HepG2 (cell line): ENCODE measurements around the gene C1orf21.

Experiments used
- HMG20B ChIP-seq: conservative IDR thresholded peaks from 2 replicates; pipeline ENCODE4 v1.6.1; 2016; ENCODE audit warnings: missing genetic modification reagents, missing compliant biosample characterization
- HOXA5 ChIP-seq: sonication (generic); formaldehyde crosslinking; IDR thresholded peaks from 2 replicates; pipeline ENCODE4 v1.4.0; 2020; ENCODE audit warnings: missing genetic modification reagents
- STAT5B ChIP-seq: sonication (generic); formaldehyde crosslinking; IDR thresholded peaks from 2 replicates; pipeline ENCODE4 v1.4.0; 2020; ENCODE audit warnings: missing genetic modification reagents
- ZNF274 ChIP-seq: sonication (generic); formaldehyde crosslinking; IDR thresholded peaks from 2 replicates; pipeline ENCODE4 v1.5.1; 2020; ENCODE audit warnings: mild to moderate bottlenecking, missing genetic modification reagents
- TF ChIP-seq, protein P1 (sequence below): sonication (generic); formaldehyde crosslinking; IDR thresholded peaks from 2 replicates; pipeline ENCODE4 v1.5.0; 2020; ENCODE audit warnings: mild to moderate bottlenecking, missing genetic modification reagents, moderate library complexity

DNA sequence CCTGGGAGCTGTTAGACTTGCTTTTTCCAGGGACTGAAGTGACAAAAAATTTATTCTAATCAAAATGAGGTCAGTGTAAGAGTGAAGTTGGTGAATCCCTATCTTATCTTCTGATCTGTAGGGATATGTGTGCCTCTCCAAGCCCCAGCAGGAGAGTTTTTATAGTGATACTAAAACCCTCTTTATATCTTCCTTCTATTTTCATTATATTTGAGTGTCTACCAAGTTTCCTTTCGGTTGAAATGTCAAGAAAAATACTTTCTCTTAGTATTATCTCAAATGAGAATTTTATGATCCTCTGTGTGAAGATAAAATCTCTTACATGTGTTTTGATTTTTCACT, 18.9 kb downstream of the C1orf21 start:
- TF ChIP-seq, protein P1, sequence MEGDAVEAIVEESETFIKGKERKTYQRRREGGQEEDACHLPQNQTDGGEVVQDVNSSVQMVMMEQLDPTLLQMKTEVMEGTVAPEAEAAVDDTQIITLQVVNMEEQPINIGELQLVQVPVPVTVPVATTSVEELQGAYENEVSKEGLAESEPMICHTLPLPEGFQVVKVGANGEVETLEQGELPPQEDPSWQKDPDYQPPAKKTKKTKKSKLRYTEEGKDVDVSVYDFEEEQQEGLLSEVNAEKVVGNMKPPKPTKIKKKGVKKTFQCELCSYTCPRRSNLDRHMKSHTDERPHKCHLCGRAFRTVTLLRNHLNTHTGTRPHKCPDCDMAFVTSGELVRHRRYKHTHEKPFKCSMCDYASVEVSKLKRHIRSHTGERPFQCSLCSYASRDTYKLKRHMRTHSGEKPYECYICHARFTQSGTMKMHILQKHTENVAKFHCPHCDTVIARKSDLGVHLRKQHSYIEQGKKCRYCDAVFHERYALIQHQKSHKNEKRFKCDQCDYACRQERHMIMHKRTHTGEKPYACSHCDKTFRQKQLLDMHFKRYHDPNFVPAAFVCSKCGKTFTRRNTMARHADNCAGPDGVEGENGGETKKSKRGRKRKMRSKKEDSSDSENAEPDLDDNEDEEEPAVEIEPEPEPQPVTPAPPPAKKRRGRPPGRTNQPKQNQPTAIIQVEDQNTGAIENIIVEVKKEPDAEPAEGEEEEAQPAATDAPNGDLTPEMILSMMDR (CRISPR knock-in tag) = no peak
- no peak for TF ChIP-seq HOXA5 (CRISPR knock-in tag)
- TF ChIP-seq STAT5B = no peak
- TF ChIP-seq ZNF274 = no peak
- TF ChIP-seq HMG20B = no peak
